Ecto neural progenitor cell (in vitro differentiated cells): Measurements from ENCODE around the gene SGPP2.
"Not testable (repeated sequence)": the region's sequence is repeated elsewhere in the genome, so short reads cannot be mapped to it uniquely, and the experiment has no call there.

Source experiments
- DNase-seq: peaks from one replicate; pipeline ENCODE4 v3.0.0-alpha.2; 2018; ENCODE audit warnings: low spot score

SGPP2 gene

GRCh38 chr2:222427646-222428301 is 3.4 kb downstream of the SGPP2 start:
- no peak for DNase-seq

GRCh38 chr2:222430071-222430470 is 5.7 kb downstream of the SGPP2 start:
- no peak for DNase-seq

DNA sequence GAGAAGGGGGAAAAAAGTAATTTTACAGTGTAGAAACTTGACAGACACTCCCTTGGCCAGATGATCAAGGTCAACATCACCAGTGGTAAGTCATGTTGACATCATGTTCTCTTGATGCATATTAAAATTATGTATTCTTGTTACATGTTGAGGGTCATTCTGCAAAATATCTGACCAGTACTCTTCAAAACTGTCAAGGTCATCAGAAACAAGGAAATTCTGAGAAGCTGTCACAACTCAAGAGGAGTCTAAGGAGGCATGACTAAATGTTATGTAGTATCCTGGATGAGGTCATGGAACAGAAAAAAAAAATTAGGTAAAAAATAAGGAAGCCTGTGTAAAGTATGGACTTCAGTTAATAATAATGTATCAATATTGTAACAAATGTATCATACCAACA is 6.3 kb downstream of the SGPP2 start:
- DNase-seq, result no peak

DNA sequence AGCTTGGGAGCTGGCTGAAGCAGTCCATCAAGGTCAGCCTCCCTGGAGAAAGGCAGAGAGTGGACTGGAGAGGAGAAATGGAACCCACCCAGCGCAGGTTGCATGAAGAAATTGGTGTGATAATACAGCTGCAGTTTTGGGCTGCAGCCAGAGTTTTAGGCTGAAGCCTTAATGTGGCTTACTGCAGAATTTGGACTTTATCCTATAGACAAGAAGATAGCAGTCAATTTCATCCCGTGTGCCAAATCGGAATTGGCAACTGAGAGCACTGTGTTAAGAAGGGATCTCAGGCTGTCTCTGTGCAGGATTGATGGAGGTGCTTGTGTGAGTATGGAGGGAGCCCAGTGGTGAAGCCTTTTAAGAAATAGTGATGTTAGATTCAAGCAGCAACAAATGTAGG is 7.5 kb downstream of the SGPP2 start:
- no peak for DNase-seq

- no peak for DNase-seq
Observed at GRCh38 chr2:222433332-222434173, 9.2 kb downstream of the SGPP2 start.

DNA sequence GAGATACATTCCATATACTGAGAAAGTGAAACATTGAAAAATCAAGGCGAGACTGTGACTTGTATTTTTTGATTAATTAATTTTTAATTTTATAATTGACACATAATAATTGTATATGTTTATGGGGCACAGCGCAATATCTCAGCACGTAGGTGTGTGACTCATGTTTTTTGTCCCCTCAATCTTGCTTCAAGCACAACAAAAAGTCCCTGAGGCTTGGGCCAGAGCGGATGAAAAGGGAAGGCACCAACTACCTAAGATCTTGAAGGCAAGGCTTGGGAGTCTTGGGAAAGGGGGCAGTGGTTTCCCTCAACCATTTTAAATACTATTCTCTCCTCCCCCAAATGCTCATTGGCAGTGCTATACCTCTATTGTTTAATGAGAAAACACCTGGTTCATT is 9.9 kb downstream of the SGPP2 start:
- no peak for DNase-seq

DNA sequence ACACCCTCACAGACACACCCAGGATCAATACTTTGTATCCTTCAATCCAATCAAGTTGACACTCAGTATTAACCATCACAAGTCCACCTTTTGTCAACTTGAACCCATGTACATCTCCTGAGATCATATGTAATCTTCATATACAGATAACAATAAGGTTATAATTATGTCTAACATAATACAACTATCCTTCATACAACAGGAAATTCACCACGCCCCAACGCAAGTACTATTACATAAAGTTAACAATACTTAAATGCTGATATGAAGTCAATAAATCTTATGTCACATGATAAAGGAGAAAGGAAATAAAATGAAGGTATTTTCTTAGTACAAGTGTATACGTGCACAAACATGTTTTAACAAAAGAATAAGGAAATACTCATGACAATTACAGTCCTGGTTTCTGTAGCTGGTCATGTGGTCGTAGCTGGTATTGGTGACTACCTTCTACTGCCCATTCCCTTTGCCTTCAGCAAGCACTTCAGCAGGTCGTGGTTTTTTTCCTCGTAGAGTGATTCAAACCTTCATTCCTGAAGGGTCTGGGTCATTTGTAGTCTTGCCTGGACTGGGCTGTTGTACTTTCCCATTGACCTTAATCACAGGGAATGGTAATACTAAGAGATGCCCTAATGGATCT is 11.2 kb downstream of the SGPP2 start:
- not testable (repeated sequence) for DNase-seq

DNA sequence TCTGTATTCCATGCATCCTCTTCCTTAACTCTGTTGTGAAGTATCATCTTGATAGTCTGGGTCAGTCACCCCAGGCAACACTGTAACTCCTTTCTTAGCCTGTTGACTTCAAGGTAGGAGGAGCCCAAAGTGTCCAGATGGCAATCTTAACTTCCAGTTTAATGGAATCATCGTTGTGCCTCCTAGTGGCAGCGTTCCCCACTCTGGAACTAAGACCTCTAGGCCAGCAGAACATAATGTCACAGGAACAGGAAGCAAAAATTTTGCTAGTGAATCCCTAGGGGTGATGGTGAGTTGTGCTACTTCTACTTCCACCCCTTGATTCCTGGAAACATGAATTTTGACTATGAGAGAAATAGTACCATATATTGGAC is 11.7 kb downstream of the SGPP2 start:
- no peak for DNase-seq

- DNase-seq, result no peak
Observed at GRCh38 chr2:222439692-222440091, 15.3 kb downstream of the SGPP2 start.

DNA sequence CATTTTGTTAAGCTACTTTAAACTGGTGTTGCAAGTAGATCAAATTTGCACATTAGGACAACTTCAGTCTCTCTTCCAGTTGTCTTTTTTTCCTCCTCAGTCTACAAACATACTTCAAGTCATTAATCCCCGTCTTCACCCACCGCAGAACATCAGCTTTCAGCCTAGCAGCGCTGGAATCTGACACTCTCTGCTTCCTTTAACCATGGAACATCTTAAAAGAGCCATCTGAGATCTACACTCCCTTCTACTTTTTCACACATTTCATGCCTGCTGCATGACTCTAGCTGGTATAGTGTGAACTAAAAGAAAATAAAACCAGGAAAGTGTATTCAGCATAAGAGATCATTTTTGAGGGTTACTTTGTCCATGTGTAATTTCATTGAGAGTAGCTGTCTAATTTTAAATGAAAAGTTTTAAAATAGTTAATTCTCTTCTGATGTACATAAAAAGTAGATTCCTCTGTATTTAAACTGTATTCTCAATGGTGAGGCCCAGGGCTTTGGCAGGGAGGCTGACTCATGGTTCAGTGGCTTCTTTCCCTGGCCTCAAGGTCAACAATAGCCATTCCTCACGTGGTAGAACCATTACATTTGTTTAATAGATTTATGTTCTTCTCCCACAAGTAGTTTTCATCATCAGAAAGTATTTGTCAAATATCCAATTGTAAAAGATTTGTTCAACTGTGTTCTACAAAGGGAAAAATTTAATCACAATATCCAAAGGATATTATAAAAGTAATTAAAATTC is 16.5 kb downstream of the SGPP2 start:
- DNase-seq, result no peak

- DNase-seq, result no peak
Observed at GRCh38 chr2:222442665-222443064, 18.3 kb downstream of the SGPP2 start.

DNA sequence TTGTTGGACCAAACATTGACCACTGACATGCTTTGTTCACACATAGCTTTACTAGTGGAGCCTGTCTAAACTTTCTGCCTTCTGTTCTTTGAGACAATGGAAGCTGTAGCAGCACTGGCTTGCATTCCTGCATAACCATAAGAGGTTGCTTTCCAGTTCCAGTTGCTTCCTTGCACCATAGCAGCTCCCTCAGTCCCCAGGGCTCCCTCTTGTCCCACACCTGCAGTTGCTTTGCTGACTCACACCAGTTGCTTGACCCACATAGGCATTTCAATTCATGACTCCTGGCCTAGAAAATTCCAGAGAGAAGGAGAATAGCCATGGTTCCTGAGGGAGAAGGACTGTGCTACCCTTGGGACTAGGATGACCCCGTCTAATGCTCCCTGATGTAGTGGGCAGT is 20.9 kb downstream of the SGPP2 start:
- DNase-seq, result no peak

- DNase-seq, result no peak
Observed at GRCh38 chr2:222447131-222447530, 22.8 kb downstream of the SGPP2 start.

- DNase-seq, result no peak
Observed at GRCh38 chr2:222448748-222449181, 24.4 kb downstream of the SGPP2 start.

DNA sequence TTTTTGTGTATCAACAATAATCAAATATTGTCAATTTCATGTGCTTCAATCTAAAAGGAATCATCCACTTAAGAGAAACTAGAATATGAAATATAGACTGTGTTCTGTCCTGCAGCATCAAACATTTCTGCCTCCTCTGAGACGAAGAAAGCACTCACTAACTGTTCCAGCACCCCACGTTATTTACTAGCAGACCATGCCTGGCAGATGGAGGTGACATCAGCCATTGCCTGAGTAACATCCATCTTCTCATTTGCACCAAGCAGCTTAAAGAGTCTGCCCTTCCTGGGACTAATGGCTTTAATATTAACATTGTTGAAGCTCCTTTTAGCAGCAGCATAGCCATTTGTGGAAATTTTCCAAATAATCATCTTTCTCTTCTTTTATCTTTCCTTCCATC is 25.7 kb downstream of the SGPP2 start:
- no peak for DNase-seq

- no peak for DNase-seq
Observed at GRCh38 chr2:222451224-222451674, 26.9 kb downstream of the SGPP2 start.

DNA sequence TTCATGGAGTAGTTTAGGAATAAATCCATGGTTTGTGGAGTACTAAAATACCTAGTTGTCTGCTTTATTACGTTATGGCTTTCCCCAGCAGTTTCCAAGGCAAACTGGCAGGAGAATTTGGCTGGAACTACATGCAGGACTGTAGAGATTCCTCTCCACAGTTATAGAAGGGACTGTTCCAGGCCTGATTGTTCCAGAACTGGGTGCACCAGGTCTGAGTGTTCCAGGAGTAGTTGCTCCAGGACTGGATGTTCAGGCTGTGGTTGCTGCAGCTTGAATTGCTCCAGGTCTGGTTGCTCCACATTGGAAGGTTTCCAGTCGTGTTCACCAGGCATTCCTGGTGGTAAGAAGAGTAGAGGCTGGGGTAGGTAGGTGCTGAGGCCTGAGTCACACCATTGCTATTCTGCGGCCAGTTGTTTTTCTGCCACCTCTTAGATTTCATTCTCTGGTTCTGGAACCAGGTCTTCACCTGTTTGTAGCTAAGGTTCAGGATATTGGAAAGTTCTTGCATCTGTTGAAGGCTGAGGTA is 28.1 kb downstream of the SGPP2 start:
- no peak for DNase-seq

- DNase-seq, result no peak
Observed at GRCh38 chr2:222456479-222457077, 32.2 kb downstream of the SGPP2 start.

- no peak for DNase-seq
Observed at GRCh38 chr2:222459983-222460382, 35.6 kb downstream of the SGPP2 start.

- DNase-seq, result no peak
Observed at GRCh38 chr2:222465746-222466145, 41.4 kb downstream of the SGPP2 start.

GRCh38 chr2:222468346-222468745 is 44.0 kb downstream of the SGPP2 start:
- DNase-seq, result no peak
